Fibroblast of skin of scalp (primary cell): ENCODE results near the gene ATRNL1.
"Not testable (repeated sequence)": the region's sequence is repeated elsewhere in the genome, so short reads cannot be mapped to it uniquely, and the experiment has no call there.

Source experiments
- DNase-seq: peaks from one replicate; pipeline ENCODE4 v3.0.0-alpha.2; 2013

The ATRNL1 gene

DNA sequence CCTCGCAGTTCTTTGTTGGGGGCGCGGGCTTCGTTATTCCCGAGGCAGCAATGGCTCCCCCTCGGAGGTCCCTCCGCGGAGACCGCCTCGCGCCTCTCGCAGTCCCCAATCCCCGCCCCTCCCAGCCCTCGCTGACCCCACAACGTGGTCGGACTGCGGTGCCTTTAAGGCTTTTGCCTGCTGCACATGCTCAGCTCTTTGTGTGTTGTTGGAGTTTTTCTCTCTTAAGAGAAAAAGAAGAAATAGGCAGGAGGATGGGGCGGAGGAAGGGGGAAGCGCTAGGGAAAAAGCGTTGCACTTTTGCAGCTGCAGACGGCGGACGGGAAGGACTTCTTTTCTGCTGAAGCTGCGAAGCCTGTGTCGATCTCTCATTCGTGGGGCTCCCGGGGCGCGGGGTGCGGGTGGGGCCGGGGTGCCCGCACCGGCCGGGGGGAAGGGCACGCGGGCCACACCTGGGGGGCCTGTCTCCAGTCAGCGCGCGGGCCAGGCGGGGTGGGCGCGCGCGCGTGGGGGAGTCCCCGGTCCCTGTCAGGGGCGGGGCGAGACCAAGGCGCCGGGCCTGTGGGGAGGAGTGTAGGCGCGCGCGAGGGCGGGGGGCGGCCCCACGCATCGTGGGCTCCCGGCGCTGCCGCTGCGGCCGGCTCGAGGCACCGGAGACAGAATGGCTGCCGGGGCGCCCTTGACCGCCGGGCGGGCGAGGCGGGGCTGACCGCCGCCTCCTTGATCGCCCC lies 445 bp upstream of the ATRNL1 start:
- peak; percentile 58 for DNase-seq

GRCh38 chr10:115093776-115094408 lies 727 bp downstream of the ATRNL1 start:
- DNase-seq = no peak

DNA sequence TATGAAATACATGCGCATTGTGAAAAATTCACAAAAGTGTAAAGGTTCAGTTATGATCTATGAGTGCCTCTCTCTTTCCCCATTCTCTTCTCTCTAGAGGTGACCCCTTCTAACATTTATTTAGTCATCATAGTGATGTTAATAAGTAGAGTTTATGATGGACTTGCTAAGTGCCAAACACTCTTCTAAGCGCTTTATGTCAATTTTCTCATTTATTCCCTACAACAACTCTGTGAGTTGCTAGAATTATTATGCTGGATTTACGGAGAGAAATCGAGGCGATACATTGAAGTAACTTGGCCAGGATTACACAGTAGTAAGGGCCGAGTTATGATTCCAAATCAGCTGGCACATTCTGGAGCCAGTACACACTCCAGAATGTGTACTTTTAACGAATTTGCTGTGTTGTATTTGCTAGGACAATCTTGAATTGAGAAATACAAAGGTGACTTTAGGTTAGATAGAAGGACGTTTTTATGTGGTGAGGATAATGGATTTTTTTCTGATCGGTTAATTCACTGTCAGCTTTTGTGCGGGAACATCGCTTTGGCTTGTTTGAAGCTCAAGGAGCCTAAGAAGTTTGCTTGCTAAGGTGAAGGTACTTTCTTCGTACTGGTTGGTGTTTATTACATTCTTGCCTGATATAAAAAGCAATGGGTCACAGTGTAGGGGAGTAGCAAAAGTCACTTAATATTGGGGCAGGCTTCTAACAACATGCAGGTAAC lies 1.4 kb downstream of the ATRNL1 start:
- no peak for DNase-seq

DNA sequence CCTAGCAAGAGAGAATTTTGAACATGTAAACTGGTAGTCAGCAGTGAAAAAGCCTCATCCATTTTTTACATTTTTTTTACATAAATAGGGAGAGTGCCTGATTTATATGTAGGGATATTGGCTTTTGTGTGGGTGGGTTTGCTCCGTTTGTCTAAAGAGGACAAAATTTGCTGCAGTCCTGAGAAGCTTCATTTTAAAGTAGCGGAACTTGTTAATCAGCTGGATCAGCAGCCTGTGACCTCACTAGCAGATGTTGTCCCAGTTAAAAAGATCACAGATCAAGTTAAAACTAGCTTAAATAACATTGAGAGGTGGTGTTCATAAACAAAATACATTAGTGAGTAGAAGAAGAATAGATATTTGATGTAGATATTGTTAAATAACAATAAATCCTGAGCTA lies 2.6 kb downstream of the ATRNL1 start:
- DNase-seq = no peak

- DNase-seq = no peak
These were observed 10.5 kb downstream of the ATRNL1 start for GRCh38 chr10:115103700-115104099.

DNA sequence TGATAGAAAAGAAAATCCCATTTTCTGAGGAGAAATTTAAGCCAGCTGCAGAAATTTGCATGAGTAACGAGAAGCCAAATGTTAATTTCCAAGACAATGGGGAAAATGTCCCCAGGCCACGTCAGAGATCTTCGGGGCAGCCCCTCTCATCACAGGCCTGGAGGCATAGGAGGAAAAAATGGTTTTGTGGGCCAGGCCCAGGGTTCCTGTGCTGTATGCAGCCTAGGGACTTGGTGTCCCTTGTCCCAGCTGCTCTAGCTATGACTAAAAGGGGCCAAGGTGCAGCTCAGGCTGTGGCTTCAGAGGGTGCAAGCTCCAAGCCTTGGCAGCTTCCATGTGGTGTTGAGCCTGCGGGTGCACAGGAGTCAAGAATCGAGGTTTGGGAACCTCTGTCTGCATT lies 12.2 kb downstream of the ATRNL1 start:
- not testable (repeated sequence) for DNase-seq

DNA sequence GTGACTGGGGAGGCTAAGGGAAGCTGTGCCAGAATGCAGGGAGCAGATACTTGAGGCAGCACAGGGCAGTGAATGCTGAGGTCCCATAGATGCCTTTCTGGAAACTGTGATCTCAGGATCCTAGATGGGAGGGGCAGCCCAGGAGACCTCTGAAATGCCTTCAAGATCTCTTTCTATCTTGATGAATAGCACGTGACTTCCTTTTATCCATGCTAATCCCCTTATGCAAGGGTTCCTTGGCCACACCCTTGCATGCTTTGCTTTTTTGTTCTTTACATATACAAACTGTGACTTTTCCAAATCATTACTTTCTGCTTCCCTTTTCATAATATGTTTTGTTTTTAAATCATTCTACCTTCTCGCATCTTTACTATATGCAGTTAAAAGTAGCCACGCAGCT lies 14.7 kb downstream of the ATRNL1 start:
- no peak for DNase-seq

DNA sequence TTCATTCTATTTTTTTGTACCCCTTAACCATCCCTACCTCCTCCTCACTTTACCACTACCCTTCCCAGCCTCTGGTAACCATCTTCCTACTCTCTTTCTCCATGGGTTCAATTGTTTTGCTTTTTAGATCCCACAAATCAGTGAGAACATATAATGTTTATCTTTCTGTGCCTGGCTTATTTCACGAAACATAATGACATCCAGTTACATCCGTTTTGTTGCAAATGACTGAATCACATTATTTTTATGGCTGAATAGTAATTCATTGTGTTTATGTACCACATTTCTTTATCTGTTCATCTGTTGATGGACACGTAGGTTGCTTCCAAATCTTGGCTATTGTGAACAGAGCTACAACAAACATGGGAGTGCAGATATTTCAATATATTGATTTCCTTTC lies 24.1 kb downstream of the ATRNL1 start:
- no peak for DNase-seq

DNA sequence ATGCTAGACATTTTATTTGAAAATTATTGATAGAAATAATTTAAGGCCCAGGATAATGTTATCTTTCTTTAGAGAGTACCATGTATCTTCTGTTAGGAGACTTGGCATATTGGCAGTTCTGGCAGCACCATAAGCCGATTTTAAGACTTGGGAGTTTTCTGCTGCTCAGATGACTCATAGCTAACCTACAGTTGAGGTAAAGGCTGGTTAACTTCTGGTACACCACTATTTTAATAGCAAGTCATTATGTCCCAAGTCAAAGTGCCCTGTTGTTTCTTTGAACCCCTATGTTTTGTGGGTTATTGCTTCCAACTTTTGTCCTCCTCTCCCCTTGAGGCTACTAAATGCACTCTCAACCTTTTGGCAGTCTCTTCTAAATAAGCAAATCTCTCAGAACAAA lies 25.2 kb downstream of the ATRNL1 start:
- DNase-seq = no peak

DNA sequence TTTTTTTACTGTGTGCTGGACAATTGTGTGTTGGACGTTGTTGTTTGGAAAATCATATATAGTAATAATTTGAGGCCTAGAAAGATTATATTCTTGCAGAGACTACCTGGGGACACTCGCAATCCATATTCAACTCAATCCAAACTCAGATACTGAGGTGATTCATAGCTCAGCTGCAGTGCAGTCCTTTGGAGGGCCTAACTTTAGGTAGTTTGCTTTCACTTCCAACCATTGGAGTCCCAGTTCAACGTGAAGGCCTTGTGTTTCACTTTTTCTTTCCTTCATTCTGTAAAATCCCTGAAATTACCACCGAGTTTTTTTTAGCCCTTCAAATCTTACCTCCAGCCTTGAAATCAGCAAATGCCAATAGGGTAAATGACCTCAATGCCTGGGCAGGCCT lies 32.3 kb downstream of the ATRNL1 start:
- no peak for DNase-seq

DNA sequence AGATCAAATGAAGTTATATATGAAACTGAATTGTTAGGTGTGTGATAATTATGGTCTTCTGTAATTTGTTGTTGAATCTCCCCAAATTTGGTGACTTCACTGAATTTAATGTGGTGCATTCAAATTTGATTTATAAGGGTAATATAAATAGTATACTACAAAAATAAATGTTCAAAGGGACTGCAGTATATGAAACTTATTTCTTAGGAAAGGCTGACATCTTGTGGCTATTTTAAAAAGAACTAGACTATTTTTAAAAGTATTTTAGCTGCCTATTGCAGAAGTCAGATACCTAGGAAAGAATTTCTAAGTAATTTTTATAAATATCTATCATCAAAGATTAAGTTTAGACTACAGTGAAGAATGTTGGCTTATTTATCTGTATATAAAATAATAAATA lies 36.6 kb downstream of the ATRNL1 start:
- peak; percentile 38 for DNase-seq

DNA sequence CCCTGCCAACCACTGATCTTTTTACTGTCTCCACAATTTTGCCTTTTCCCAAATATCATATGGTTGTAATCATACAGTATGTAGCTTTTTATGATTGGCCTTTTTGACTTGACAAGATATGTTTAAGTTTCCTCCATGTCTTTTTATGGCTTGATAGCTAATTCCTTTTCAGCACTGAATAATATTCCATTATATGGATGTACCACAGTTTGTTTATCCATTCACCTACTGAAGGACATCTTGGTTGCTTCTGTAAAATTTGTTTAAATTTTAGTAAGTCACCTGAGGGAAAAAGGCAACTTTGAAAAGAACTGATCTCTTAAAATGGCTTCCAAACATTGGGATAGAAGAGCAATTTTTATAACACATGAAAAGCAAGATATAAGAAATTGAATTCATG lies 43.5 kb downstream of the ATRNL1 start:
- no peak for DNase-seq

GRCh38 chr10:115141254-115141653 lies 48.1 kb downstream of the ATRNL1 start:
- DNase-seq = peak; percentile 22

DNA sequence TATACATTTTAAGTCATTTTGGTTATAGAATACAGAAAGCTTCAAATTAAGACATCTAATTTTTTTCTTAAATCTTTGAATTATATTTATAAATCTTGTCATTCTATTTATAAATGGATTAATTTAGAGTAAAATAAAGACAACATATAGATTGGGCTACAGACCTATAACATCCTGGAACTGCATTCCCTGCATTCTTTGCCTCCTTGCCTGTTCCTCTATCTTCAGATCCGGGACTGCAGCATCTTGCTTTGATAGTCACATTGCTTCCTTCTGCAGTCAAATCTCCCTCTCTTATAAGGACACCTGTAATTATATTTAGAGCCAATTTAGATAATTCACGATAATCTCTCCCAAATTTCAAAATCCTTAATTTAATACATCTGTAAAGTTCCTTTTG lies 64.2 kb downstream of the ATRNL1 start:
- DNase-seq = no peak

- no peak for DNase-seq
These were observed 70.0 kb downstream of the ATRNL1 start for GRCh38 chr10:115163129-115163528.

DNA sequence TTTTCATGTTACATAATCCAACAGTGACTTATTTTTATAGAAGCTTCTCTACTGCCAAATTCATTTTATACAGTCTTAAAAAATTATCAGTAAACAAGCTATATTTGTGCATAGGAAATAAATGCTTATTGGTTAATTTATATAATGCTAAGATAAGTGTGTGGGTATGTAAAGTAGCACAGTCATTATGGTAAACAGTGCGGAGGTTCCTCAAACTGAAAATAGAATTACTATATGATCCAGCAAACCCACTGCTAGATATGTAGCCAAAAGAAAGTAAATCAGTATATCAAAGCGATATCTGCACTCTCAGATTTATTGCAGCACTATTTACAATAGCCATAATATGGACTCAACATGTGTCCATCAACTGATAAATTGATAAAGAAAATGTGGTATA lies 71.1 kb downstream of the ATRNL1 start:
- DNase-seq = no peak

DNA sequence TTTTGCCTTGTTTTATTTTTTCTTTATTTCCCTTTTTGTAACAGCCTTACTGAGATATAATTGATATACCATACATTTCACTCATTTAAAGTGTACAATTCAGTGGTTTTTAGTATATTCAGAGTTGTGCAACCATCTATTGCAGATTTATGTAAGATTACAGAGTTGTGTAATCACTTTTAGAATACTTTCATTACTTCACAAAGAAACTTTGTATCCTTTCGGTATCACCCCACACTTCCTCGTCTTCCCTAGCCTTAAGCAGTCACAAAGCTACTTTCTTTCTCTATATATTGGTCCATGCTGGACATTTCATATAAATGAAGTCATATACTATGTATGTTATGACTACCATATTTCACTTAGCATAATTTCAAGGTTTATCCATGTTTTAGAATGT lies 74.6 kb downstream of the ATRNL1 start:
- no peak for DNase-seq

- peak; percentile 7 for DNase-seq
These were observed 78.3 kb downstream of the ATRNL1 start for GRCh38 chr10:115171392-115171960.

GRCh38 chr10:115173915-115174443 lies 80.8 kb downstream of the ATRNL1 start:
- no peak for DNase-seq

GRCh38 chr10:115207276-115207675 lies 114.1 kb downstream of the ATRNL1 start:
- DNase-seq = not testable (repeated sequence)

GRCh38 chr10:115209133-115209532 lies 116.0 kb downstream of the ATRNL1 start:
- no peak for DNase-seq

GRCh38 chr10:115214829-115215228 lies 121.7 kb downstream of the ATRNL1 start:
- DNase-seq = no peak

GRCh38 chr10:115219203-115219602 lies 126.0 kb downstream of the ATRNL1 start:
- DNase-seq = no peak
